Measurements from ENCODE around the gene CAMK1D.
"Not testable (repeated sequence)": the region's sequence is repeated elsewhere in the genome, so short reads cannot be mapped to it uniquely, and the experiment has no call there.

Gene CAMK1D

GRCh38 chr10:12434277-12434676 lies 84.9 kb downstream of the CAMK1D start:
- no peaks in the 10 kb centered on the region for H3K36me3 ChIP-seq
- H3K27ac ChIP-seq, result no peak overlapping the region
- no peaks in the 10 kb centered on the region for H3K27me3 ChIP-seq
- H3K4me3 ChIP-seq, result no peak overlapping the region
- intact Hi-C loops (cut with DNase I; ENCODE audit: low total_unique reads), result no loop called here
- peak in 1 of 2 donors; percentile 44 for DNase-seq
- no peaks in the 10 kb centered on the region for H3K4me1 ChIP-seq
- H3K9me3 ChIP-seq, result no peaks in the 10 kb centered on the region
- TF ChIP-seq, protein P1, sequence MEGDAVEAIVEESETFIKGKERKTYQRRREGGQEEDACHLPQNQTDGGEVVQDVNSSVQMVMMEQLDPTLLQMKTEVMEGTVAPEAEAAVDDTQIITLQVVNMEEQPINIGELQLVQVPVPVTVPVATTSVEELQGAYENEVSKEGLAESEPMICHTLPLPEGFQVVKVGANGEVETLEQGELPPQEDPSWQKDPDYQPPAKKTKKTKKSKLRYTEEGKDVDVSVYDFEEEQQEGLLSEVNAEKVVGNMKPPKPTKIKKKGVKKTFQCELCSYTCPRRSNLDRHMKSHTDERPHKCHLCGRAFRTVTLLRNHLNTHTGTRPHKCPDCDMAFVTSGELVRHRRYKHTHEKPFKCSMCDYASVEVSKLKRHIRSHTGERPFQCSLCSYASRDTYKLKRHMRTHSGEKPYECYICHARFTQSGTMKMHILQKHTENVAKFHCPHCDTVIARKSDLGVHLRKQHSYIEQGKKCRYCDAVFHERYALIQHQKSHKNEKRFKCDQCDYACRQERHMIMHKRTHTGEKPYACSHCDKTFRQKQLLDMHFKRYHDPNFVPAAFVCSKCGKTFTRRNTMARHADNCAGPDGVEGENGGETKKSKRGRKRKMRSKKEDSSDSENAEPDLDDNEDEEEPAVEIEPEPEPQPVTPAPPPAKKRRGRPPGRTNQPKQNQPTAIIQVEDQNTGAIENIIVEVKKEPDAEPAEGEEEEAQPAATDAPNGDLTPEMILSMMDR (IDR thresholded peaks at IDR 0.05), result no peak

DNA sequence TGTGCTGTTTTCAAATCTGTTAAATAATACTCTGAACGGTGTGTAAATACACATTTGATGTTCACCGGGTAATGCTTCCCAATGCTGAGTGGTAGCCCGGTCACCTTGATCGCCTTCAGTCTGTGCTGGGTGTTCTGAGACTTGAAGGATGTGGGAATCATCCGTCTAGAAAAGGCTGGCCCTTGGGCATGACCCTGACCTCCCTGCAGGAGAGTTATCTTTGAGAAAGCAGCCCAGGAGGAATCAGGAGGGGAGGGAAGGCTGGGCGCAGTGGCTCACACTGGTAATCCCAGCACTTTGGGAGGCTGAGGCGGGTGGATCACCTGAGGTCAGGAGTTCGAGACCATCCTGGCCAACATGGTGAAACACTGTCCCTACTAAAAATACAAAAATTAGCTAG lies 85.3 kb downstream of the CAMK1D start:
- H3K4me3 ChIP-seq; H3K27ac ChIP-seq; H3K4me1 ChIP-seq; H3K36me3 ChIP-seq; H3K9me3 ChIP-seq; intact Hi-C loops (cut with DNase I; ENCODE audit: low total_unique reads); H3K27me3 ChIP-seq: not testable (repeated sequence)
- peak in 1 of 2 donors; percentile 33 for DNase-seq

DNA sequence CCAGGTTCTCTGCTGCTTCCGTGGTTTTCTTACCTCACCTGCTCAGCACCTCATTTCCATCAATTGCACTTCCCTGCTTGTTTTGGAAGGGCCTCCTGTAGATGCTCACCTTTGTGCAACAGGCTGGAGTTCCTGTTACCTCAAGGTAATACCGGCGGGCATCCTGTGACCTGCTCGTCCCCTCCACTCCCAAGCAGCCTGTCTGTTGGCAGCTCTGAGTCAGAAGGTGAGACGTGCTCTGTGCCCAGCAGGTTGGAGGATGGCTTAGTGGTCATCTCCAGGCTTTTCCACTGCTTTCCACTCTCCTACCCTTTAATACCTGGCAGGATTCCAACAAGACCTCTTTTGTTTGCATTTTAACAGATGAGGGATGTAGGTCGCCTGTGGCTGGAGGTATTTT lies 86.0 kb downstream of the CAMK1D start:
- no peak for DNase-seq
- Histone ChIP-seq H3K4me1 (no peaks in the 10 kb centered on the region), H3K27ac (no peak overlapping the region), H3K27me3 (no peaks in the 10 kb centered on the region), H3K4me3 (no peak overlapping the region), H3K36me3 (no peaks in the 10 kb centered on the region), H3K9me3 (no peaks in the 10 kb centered on the region)
- intact Hi-C loops (cut with DNase I; ENCODE audit: low total_unique reads), result no loop called here
- TF ChIP-seq, protein P1 (IDR thresholded peaks at IDR 0.05), result no peak

GRCh38 chr10:12438919-12439692 lies 89.8 kb downstream of the CAMK1D start:
- Histone ChIP-seq H3K36me3 (no peaks in the 10 kb centered on the region), H3K9me3 (no peaks in the 10 kb centered on the region), H3K27ac (no peak overlapping the region), H3K4me3 (no peak overlapping the region), H3K27me3 (no peaks in the 10 kb centered on the region), H3K4me1 (peaks cover 0 to 7% (median 0%) of the 10 kb centered on the region in 4 donors)
- intact Hi-C loops (cut with DNase I; ENCODE audit: low total_unique reads), result no loop called here
- no peak for DNase-seq
- TF ChIP-seq, protein P1 (IDR thresholded peaks at IDR 0.05), result no peak

DNA sequence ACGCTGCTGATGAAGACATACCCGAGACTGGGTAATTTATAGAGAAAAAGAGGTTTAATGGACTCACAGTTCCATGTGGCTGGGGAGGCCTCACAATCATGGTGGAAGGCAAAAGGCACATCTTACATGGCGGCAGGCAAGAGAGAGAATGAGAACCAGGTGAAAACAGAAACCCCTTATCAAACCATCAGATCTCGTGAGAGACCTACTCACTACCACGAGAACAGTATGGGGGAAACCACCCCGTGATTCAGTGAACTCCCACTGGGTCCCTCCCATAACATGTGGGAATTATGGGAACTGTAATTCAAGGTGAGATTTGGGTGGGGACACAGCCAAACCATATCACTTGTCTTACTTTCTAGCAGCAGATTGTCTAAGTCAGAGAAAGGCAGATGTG lies 90.4 kb downstream of the CAMK1D start:
- H3K27me3 ChIP-seq; H3K4me1 ChIP-seq; H3K27ac ChIP-seq; H3K9me3 ChIP-seq; H3K4me3 ChIP-seq; DNase-seq; H3K36me3 ChIP-seq; intact Hi-C loops (cut with DNase I; ENCODE audit: low total_unique reads): not testable (repeated sequence)

DNA sequence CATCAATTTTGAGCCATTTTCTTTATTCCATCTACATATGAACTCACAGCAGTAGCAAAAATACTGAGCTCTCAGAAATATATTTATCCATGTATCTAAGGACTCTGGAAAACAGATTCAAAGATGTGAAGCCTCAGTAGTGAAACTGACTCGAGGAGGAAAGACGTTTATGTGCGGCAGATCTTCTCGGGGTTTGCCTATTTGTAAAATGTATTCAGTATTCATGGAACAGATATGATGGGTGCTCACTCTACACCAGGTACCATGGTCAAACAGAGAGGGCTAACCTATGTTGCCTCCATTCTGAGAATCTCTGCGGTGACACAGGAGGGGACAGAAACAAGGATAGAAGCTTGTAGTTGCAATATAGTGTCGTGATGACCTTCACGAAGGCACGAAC lies 93.7 kb downstream of the CAMK1D start:
- Histone ChIP-seq H3K36me3 (no peaks in the 10 kb centered on the region), H3K4me1 (peaks cover 0 to 28% (median 9%) of the 10 kb centered on the region in 4 donors), H3K27ac (peak overlapping the region in 1 of 2 donors; percentile 30), H3K27me3 (no peaks in the 10 kb centered on the region), H3K9me3 (no peaks in the 10 kb centered on the region), H3K4me3 (no peak overlapping the region)
- no peak for DNase-seq
- TF ChIP-seq, protein P1 (IDR thresholded peaks at IDR 0.05), result no peak
- intact Hi-C loops (cut with DNase I; ENCODE audit: low total_unique reads), result no loop called here
